Measurements from ENCODE around the gene C1orf94. TPM values are rescaled to one million over a fixed set of nuclear protein-coding genes. Genes with fewer than 3 reads are reported as not detected.

The C1orf94 gene
- total RNA-seq, 2 donors from 2014 or later, result not detected

- no peak for ATAC-seq (replicated peaks)
- Mint-ChIP-seq H3K4me1 (no peaks in the 10 kb centered on the region), H3K27me3 (peaks cover 19% of the 10 kb centered on the region), H3K27ac (no peak overlapping the region), H3K9me3 (no peaks in the 10 kb centered on the region), H3K4me3 (no peak overlapping the region), H3K36me3 (ENCODE audit: low read depth) (no peaks in the 10 kb centered on the region)
These were observed 86.2 kb downstream of the C1orf94 start for GRCh38 chr1:34262921-34263320.

GRCh38 chr1:34263406-34263805 is 86.7 kb downstream of the C1orf94 start:
- H3K9me3 Mint-ChIP-seq, result no peaks in the 10 kb centered on the region
- ATAC-seq (replicated peaks), result no peak

GRCh38 chr1:34265396-34265795 is 88.7 kb downstream of the C1orf94 start:
- no peak overlapping the region for H3K4me3 Mint-ChIP-seq
- ATAC-seq (replicated peaks), result no peak
- no peaks in the 10 kb centered on the region for H3K36me3 Mint-ChIP-seq (ENCODE audit: low read depth)
- H3K27me3 Mint-ChIP-seq, result peaks cover 21% of the 10 kb centered on the region
- no peak overlapping the region for H3K27ac Mint-ChIP-seq
- H3K9me3 Mint-ChIP-seq, result no peaks in the 10 kb centered on the region
- H3K4me1 Mint-ChIP-seq, result no peaks in the 10 kb centered on the region

More at GRCh38 chr1:34263406-34263805, 86.7 kb downstream of the C1orf94 start:
- H3K27ac Mint-ChIP-seq, result no peak overlapping the region
- H3K4me3 Mint-ChIP-seq, result no peak overlapping the region
- H3K4me1 Mint-ChIP-seq, result no peaks in the 10 kb centered on the region
- no peaks in the 10 kb centered on the region for H3K36me3 Mint-ChIP-seq (ENCODE audit: low read depth)
- peaks cover 16% of the 10 kb centered on the region for H3K27me3 Mint-ChIP-seq

GRCh38 chr1:34266127-34266951 is 89.6 kb downstream of the C1orf94 start:
- Mint-ChIP-seq H3K27me3 (peaks cover 24% of the 10 kb centered on the region), H3K4me1 (no peaks in the 10 kb centered on the region), H3K9me3 (no peaks in the 10 kb centered on the region), H3K4me3 (no peak overlapping the region), H3K27ac (no peak overlapping the region), H3K36me3 (ENCODE audit: low read depth) (no peaks in the 10 kb centered on the region)
- no peak for ATAC-seq (replicated peaks)

GRCh38 chr1:34267326-34267725 is 90.6 kb downstream of the C1orf94 start:
- H3K27me3 Mint-ChIP-seq, result peaks cover 25% of the 10 kb centered on the region
- ATAC-seq (replicated peaks), result no peak
- H3K4me1 Mint-ChIP-seq, result no peaks in the 10 kb centered on the region
- H3K9me3 Mint-ChIP-seq, result no peaks in the 10 kb centered on the region
- H3K27ac Mint-ChIP-seq, result no peak overlapping the region
- no peak overlapping the region for H3K4me3 Mint-ChIP-seq
- no peaks in the 10 kb centered on the region for H3K36me3 Mint-ChIP-seq (ENCODE audit: low read depth)

- H3K4me3 Mint-ChIP-seq, result no peak overlapping the region
- H3K36me3 Mint-ChIP-seq (ENCODE audit: low read depth), result no peaks in the 10 kb centered on the region
- peaks cover 26% of the 10 kb centered on the region for H3K27me3 Mint-ChIP-seq
- no peaks in the 10 kb centered on the region for H3K9me3 Mint-ChIP-seq
- no peak for ATAC-seq (replicated peaks)
- H3K4me1 Mint-ChIP-seq, result no peaks in the 10 kb centered on the region
- no peak overlapping the region for H3K27ac Mint-ChIP-seq
These were observed 91.7 kb downstream of the C1orf94 start for GRCh38 chr1:34268311-34268954.

Other genes starting within 250 kb of the C1orf94 start
- not detected for gene CSMD2, start 11.7 kb upstream of the C1orf94 start, total RNA-seq

Data from activated T-helper 17 cell treated with anti-CD3 and anti-CD28 coated beads, Interleukin-2, amount 50 U/mL, for 72 hours (primary cell).